Stimulated activated CD8-positive, alpha-beta memory T cell treated with anti-CD3 and anti-CD28 coated beads, Interleukin-15, amount 100 ng/mL, for 24 hours (primary cell): ENCODE measurements around the gene FAH.
"Not testable (repeated sequence)": the region's sequence is repeated elsewhere in the genome, so short reads cannot be mapped to it uniquely, and the experiment has no call there.

Experiments
- DNase-seq: peaks from one replicate; pipeline ENCODE4 v3.0.0-alpha.2; 2020; ENCODE audit warnings: low read depth

The FAH gene

DNA sequence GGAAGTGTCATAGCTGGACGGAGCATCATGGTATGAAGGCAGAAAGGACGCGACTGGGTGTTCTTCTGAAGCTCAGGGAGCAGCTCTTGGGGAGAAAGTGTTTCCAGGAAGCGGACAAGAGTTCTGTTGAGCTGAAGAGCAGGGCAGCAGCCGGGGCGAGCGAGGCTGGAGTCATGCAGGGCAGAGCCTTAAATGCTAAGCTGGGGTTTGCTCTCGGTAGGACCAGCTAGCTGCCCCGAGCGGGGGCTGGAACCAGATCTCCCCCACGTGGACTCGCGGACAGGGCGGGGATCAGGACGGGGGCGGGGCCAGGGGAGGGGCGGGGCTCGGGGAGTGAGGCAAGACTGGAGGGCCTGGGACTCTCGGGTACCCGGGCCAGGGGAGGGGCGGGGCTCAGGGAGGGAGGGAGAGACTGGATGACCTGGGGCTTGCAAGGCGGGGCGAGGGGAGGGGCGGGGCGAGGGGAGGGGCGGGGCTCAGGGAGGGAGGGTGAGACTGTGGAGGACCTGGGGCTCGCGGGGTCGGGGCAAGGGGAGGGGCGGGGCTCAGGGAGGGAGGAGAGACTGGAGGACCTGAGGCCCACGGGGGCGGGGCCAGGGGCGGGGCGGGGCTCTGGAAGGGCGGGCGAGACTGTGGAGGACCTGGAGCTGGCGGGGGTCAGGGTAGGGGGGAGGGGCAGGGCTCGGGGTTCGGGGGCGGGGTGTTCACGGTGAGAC, 461 bp upstream of the FAH start:
- DNase-seq, result peak; percentile 73

DNA sequence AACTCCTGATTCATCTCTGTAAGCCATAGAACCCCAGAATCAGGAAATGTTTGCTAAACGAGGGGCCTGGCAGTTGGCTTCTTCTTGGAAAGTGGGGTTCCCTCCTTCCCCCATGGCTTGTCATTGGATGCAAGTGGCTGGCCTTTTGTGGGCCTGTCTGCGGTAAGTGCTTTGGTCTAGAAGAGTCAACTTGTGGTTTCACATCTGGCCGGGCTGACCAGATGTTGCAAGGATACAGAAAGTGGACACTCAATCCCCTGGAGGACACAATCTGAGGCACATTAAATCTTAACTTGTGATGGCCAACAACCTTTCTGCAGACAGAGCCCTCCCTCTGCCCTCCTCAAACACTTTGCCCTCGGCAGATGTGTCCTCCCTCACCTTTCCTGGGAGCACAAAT, 1.1 kb downstream of the FAH start:
- no peak for DNase-seq

DNA sequence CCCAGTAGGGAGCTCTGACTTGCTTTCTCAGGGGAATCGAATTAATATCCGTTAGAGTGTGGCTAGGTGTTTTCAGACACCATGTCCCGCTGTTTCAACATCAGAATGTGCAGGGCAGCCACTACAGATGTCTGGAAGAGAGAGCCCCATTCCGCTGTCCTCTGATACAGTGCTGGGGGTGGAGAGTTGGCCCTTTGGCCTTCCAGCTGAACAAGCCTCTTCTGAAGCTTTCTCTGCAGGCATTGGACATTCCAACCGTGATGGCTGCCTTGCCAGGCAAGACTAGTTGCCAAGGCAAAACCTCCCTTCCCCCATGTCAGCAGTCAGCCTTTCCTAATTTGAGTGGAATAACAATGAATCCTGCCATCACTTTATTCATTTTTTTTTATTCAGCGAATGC, 1.5 kb downstream of the FAH start:
- DNase-seq, result no peak

DNA sequence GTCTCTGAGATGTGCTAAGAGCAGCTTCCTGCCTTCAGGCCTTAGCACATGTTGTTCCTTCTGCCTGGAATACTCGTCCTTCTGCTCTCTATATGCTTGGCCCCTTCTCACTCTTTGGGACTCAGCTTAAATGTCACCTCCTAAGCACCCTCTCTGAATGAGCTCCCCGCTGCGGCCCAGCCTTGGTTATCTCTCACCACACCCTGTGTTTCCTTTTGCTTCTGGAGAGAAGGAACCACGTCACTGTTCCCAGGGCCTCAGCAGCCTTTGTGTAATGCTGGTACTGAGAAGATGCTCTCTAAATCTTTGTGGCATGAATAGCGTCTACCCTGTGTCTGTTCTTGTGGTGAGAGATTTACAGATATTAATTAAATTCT, 2.2 kb downstream of the FAH start:
- no peak for DNase-seq

DNA sequence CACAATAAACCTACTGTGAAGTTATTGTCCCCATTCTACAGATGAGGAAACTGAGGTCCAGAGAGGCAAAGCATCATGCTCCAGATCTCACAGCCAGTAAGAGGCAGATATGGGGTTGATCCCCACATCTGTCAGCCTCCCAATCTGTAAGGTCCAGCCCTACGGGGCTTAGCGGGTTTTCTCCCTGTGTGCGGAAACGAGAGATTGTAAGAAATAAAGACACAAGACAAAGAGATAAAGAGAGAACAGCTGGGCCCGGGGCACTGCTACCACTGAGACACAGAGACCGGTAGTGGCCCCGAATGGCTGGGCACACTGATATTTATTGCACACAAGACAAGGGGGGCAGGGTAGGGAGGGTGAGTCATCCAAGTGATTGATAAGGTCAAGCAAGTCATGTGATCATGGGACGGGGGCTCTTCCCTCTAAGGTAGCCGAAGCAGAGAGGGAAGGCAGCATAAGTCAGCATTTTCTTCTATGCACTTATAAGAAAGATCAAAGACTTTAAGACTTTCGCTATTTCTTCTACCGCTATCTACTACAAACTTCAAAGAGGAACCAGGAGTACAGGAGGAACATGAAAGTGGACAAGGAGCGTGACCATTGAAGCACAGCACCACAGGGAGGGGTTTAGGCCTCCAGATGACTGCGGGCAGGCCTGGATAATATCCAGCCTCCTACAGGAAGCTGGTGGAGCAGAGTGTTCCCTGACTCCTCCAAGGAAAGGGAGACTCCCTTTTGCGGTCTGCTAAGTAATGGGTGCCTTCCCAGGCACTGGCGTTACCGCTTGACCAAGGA, 2.8 kb downstream of the FAH start:
- not testable (repeated sequence) for DNase-seq

DNA sequence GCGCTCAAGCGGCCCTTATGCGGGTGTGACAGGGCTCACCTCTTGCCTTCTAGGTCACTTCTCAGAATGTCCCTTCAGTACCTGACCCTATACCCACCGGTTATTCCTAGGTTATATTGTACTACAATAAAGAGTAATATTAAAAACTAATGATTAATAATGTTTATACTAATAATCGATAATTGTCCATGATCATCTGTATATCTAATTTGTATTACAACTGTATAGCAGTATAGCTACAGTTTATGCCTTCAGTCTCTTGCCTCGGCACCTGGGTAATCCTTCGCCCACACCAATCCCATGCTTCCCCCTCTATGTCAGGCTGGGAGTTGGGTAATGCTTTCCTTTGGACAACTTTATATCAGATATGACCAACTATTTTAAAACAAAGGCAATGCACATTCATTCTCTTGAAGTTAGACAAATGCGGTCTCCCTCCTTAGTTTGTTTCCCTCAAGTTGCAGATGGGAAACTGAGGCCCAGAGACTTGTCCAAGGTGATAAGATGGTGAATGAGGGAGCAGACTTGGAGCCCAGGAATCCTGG, 3.4 kb downstream of the FAH start:
- no peak for DNase-seq

DNA sequence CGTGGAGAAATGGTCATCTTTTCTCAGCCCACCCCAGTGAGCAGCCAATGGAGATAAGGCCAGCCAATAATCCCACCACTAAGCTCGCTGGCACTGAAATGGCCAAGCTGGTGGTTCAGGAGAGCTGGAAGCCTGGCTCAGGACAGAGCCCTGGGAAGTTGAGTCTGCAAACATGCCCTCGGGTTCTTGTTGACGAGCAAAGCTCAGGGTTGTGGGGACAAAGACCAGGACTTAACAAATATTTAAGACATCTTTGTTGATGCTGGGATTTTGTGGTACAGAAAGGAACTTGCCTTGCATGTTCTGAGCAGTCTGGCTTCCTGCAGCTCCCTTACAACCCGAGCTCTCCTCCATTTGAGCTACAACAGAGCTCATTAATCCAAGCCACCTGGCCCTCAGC, 4.4 kb downstream of the FAH start:
- no peak for DNase-seq

DNA sequence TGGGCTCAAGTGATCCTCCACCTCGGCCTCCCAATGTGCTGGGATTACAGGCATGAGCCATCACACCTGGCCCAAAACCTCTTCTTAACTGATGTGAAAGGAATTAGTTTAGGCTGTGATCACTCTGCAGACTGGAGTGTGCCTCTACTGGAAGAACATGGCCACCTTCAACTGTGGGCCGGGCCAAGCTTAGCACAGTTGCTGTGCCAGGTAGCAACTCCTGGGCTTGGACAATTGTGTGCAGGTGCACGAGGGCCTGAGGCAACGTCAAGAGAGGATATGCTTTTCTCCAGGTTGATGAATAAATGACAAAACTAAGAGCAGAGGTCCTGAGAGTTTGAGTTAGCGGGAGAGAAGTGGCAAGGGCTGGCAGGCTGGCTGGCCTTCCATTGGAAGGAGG, 6.5 kb downstream of the FAH start:
- no peak for DNase-seq

DNA sequence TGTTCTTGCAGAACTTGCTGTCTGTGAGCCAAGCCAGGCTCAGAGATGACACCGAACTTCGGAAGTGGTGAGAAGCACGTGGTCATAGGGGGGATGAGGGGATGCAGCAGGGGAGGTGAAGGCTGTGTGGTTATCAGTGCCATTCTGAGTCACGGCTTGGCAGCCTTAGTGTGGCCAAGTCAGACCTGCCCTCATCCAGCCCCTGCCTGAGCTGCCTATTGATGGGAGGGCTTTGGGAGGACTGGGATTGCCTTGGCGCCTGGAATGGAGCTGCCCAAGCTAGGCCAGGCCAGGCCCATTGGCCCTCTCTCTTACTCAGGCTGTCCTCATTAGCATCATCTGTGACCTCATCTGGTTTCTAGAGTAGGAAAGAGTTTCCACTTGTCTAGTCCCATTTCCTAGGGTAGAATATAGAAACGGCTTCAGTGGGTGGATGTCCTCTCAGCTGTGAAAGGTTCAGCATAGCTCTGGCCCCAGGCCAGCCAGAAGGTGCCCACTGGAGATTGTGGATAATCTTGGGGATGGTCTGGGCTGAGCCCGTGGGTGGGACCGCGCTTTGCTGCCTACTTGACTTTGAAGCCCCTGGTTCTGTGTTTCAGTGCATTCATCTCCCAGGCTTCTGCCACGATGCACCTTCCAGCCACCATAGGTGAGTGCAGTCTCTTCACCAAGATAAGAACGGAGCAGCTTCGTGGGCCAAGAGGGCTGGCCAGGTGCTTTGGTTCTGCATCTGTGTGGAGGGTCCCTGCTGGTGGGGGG, 7.2 kb downstream of the FAH start:
- no peak for DNase-seq

DNA sequence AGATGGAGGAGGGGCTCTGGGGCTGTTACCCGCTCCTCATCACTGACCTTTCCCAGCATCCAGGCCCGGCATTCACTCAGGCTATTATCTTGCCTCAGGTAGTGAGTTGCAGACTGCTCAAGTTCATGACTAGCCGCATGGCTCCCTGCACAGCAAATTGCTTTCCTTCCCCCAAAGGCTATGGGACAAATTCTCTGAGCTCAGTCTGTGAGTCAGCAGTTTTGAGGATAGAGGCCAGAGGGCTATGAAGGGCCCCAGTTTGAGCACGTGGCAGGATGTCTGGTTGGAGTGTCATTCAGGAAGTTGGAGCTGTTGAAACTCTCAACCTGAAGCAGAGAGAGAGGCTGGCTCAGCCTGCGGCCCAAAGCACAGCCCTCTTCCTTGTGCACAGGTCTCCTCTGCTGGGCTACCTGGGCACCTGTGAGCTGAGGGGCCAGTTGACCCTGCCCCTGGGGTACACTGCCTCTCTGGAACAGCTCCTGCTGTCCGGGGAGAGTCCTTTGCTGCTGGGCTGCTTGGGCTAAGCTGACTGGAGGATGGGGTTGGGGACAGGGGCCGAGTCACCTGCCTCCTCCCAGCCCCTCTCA, 7.9 kb downstream of the FAH start:
- DNase-seq, result peak; percentile 6

DNA sequence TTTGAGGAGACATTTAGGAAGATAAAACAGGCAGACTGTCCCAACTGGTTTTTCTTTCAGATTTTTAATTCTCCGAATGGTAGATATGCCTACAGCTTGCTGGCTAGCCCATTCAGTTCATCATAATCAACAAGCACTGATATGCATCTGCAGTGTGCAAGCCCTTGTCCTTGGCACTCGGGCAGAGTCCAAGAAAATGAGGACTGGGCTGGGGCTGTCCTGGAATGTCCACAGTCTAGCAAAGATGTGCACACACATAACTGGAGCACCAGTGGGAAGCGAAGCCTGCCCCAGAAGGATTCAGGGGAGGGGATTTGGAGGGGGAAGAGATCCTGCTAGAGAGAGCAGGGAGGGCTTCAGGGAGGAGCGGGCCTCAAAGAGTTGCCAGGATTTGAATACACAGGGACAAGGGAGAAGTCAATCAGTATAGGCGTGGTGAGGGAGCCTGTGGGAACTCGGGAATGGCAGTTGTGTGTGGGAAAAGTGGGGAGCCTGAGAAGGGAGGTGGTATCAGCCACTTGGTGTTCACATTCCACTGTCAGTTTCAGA, 8.7 kb downstream of the FAH start:
- DNase-seq, result no peak

DNA sequence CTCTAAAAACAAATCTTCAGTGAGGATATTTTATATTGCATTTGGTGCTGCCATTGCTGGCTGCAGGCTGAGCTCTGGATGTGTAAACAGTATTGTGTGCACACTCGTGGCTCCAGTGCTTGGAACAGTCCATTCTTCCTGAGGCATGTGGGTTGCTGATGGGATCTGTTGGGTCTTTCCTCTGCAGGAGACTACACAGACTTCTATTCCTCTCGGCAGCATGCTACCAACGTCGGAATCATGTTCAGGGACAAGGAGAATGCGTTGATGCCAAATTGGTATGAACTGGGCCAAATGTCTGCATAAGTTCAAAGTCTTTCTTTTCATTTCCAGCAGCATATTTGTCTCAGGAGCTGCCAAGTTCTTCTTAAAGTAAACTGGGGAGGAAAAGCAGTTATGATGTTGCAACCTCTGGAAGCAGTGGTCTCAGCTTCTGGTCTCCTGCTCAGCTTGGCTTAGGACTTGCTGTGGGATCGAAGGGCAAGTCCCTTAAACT, 9.3 kb downstream of the FAH start:
- no peak for DNase-seq

DNA sequence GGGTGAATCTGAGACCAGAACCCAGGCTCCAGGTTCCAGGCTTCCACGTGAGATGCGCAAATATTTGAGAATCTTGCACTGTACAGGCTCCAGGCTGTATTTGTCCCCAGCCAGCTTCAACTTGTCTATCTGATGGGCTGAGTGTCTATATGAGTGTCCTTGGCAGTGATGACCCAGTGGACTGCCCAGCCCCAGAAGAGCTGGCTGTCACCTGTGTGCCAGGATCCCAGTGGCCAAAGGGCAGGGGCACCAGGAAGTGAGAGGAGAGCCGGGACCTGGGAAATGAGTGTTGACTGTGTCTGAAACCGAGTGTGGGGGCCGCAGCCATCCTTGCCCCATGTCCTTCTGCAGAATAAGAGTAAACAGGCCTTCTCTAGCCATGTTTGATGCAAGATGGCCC, 10.4 kb downstream of the FAH start:
- DNase-seq, result no peak

DNA sequence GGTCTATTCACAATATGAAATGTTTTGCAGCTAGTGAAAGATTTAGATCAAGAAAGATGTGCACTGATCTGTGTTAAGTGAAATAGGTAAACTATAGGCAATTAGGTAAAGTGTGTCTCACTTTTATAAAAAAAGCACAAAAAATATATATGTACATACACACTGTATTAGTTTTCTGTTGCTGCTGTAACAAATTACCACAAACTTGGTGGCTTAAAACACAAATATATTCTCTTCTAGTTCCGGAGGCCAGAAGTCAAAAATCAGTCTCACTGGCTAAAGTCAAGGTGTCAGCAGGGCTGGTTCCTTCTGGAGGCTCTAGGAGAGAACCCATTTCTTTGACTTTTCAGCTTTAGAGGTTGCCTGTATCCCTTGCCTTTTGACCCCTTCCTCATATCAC, 11.1 kb downstream of the FAH start:
- no peak for DNase-seq

DNA sequence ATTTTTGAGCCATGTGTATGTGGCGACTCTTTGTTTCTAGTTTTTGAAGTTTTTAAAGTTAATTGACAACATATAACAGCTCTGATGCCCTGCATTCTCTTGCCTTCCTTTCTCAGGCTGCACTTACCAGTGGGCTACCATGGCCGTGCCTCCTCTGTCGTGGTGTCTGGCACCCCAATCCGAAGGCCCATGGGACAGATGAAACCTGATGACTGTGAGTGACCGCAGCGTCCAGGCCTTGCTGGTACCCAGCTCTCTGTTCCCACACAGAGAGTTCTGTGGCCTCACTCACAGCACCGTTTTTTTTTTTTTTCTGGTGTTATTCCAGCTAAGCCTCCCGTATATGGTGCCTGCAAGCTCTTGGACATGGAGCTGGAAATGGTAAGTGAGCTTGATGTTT, 15.1 kb downstream of the FAH start:
- no peak for DNase-seq

DNA sequence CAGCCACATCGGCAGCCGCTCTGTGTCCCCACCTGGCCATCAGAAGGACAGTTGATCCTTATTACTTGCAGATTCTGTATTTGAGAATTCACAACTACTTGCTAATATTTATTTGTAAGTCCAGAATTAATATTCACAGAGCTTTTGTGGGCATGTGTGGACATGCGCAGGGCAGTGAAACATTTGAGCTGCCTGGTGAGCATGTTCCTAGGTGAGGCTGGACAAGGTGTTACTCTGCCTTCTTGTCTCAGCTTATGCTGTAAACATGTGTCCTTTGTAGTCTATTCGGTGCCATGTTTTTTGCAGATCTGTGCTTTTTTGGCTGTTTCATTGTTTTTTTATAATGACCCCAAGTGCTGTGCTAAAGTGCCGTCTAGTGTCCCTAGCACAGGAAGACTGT, 15.6 kb downstream of the FAH start:
- DNase-seq, result no peak

DNA sequence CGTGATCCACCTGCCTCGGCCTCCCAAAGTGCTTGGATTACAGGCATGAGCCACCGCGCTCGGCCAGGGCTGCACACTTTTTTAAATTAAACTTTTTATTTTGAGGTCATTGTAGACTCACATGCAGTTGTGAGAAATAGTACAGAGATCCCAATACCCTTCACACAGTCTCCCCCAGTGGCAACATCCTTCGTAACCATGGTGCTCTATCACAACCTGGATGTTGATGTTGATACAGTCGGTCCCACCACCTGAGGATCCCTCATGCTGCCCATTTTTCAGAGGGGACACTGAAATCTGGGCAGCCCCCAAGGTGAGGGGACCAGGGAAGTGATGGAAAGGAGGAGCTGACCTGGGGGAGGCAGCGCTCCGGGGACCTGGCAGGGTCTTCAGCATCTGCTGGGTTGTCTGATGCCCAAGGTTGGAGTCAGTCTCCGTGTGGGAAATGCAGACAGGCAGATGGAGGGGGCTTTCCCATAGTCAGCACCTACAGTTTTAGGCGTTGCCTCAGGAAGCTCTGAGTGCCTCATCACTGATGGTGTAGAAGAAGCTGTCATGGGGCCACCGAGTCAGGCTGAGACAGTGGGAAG, 17.1 kb downstream of the FAH start:
- DNase-seq, result no peak

DNA sequence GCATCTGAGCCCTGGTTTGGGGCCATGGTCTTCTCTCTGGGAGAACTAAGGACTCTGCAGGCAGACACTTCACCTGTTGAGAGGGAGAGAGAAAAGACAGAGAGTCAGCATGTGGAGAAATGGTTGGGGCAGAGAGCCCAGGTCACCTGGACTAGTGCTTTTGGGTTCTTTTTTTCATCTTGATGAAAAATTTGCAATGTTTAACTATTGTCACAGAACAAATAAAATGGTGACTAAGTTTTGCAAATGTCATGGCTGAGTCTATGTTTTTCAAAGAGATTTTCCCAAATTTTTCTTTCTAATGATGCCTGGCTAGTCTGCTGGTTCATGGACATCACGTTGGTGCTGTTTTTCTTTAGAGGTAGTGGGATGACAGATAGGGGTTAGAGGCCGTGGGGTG, 17.8 kb downstream of the FAH start:
- no peak for DNase-seq

DNA sequence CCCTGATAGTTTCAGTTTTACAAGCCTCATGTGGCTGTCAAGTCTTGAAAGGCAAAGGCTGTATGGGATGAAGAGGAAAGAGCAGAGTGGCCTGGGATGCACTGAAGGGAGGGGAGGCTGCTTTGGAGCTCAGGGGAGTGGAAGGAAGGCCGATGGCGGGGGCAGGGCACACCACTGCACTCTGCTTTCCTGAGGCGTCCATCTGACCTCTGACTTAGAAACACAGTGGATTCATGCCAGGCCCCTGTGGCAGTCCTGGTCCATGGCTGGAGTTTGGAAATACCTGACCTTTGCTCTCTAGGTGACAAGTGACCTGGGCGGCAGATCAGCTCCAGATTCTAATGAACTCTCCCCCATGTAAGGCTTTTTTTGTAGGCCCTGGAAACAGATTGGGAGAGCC, 19.0 kb downstream of the FAH start:
- no peak for DNase-seq

DNA sequence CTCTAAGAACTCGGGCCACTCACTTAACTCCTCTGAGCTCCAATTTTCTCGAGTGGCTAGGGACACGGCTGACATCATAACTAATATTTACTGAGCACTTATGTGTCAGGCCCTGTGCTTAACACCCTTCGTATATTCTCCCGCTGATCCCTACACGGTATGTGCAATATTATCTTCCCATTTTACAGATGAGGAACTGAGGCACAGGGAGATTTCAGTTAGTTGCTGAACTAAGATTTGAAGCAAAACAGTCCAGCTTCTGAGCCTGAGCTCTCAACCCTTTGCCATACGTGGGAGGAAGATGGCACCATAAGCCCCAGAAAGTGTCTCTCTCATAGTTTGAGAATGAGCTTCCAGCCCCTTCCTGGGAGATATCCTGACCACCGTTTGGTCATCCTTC, 19.6 kb downstream of the FAH start:
- DNase-seq, result no peak

DNA sequence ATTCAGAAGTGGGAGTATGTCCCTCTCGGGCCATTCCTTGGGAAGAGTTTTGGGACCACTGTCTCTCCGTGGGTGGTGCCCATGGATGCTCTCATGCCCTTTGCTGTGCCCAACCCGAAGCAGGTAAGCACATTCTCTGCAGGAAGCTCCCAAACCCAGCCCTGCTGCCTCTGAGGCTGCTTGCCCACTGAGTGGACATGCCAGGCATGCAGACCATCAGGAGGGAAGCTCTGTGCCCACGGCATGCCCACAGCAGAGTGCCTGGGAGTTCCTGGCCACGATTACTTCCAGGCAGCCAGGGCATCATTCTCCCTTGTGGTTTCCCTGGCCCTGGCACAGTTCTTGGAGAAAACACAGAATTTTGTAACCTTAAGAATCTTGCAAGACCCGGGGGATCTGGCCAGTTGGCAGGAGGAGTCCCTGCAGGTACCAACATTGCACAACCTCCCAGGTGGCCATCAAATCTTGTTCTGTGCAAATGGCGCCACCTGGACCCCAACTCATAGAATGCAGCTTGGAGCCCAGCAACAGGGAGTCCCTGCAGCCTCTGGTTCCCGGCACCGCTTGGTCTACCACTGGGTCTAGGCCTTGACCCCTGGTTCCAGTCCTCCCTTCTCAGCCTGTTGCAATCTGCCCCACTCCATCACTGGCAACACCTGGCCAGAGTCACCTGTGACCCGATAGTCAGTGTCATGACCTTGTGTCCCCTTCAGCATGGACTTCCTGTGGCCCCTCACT, 20.4 kb downstream of the FAH start:
- peak; percentile 37 for DNase-seq
